Sigmoid colon (tissue), 7 donors: ENCODE results near the gene PNMA8B. TPM values are rescaled to one million over a fixed set of nuclear protein-coding genes. Genes with fewer than 3 reads are reported as not detected.

Experiments used
- DNase-seq: peaks from one replicate; pipeline ENCODE4 v3.0.0-alpha.2; 2019
- H3K27ac ChIP-seq, 4 donors: fragments of 200-600 bp; sonication (generic); one replicate each; pipeline ENCODE4 v1.5.1; 2016 to 2019; ENCODE audit warnings: mild to moderate bottlenecking in 1 of 4
- H3K27me3 ChIP-seq, 3 donors: fragments of 200-600 bp; sonication (generic); one replicate each; pipeline ENCODE4 v1.5.1; 2019; ENCODE audit warnings: mild to moderate bottlenecking in 1 of 3
- H3K36me3 ChIP-seq, 4 donors: fragments of 200-600 bp; sonication (generic); one replicate each; pipeline ENCODE4 v1.5.1; 2016 to 2019
- H3K4me1 ChIP-seq, 4 donors: fragments of 200-600 bp; sonication (generic); one replicate each; pipeline ENCODE4 v1.5.1; 2017 to 2019
- H3K4me3 ChIP-seq, 4 donors: fragments of 200-600 bp; sonication (generic); one replicate each; pipeline ENCODE4 v1.5.1; 2017 to 2019; ENCODE audit warnings: mild to moderate bottlenecking in 2 of 4, moderate library complexity in 1 of 4
- H3K9me3 ChIP-seq, 4 donors: fragments of 200-600 bp in 3 of 4; sonication (generic) in 3 of 4; one replicate each; pipeline versions ENCODE4 v1.5.1 to v1.6.1; 2013 to 2019
- EP300 ChIP-seq, 4 donors: sonication (generic); formaldehyde crosslinking; IDR thresholded peaks; one replicate each; pipeline ENCODE4 v1.6.1; 2017; ENCODE audit warnings: antibody characterized with exemption in 4 of 4
- POLR2A ChIP-seq, 2 donors: fragments of 450-650 bp; IDR thresholded peaks; one replicate each; pipeline ENCODE4 v1.6.1; 2016; ENCODE audit warnings: antibody characterized with exemption in 2 of 2, mild to moderate bottlenecking in 2 of 2, moderate library complexity in 2 of 2
- POLR2AphosphoS5 ChIP-seq, 4 donors: sonication (generic); formaldehyde crosslinking; IDR thresholded peaks; one replicate each; pipeline ENCODE4 v1.6.1; 2017; ENCODE audit warnings: antibody characterized with exemption in 4 of 4
- WGBS, 2 donors: extraction: QIAGEN DNeasy Blood & Tissue Kit; methylation state at CpG; one replicate each; pipeline ENCODE4 v1.1.7; 2013; 5-methylcytosine and 5-hydroxymethylcytosine counted together
- intact Hi-C: fragments of 100-400 bp; cut with DNase I; formaldehyde crosslinking; loops from one replicate; pipeline ENCODE4 v1.15.1; 2023
- polyA plus RNA-seq, 3 donors: library from polyadenylated mRNA; stranded (reverse); fragments of 200-250 nt; gene quantifications; one replicate each; pipeline ENCODE4 v1.2.3, GENCODE V29; 2013
- total RNA-seq, 4 donors: library from RNA; depleted of rRNA; stranded (reverse); fragments of >200 nt; gene quantifications; one replicate each; pipeline ENCODE4 v1.1.0, GENCODE V29; 2016
- TF ChIP-seq, protein P1 (sequence below), 4 experiments: fragments of 450-650 bp in 3 of 4; fragments of 200-600 bp in 1 of 4; IDR thresholded peaks; one replicate each; pipeline ENCODE4 v1.5.1; 2016 to 2019; ENCODE audit warnings: antibody characterized with exemption in 4 of 4, mild to moderate bottlenecking in 3 of 4, moderate library complexity in 2 of 4
- donor health status: healthy with polysubstance abuse.
- donor health status: Bipolar disorder and iron deficiency.
- donor health status: healthy.

PNMA8B gene
- total and polyA plus RNA-seq, 7 donors = 0.60 to 1.9 (median 1.4) TPM; not detected in 1

DNA sequence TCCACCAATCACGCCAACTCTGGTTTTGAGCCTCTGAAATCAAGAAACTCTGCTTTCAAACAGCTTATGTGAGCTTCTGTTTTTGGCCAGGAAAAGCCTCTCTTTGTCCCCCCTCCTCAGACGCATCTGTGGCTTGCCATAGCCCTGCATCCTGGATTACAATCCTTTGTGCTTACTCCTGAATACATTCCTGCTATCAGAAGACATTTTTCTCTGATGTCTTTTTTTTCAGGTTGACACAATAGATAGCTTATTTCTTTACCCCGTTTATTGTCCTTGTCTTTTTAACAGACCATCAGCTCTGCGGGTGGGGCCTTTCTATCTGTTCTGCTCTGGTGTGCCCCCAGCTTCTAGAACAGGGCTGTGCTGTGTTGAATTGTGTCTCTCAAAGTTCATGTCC lies 11.0 kb downstream of the PNMA8B start:
- no peaks in the 10 kb centered on the region for H3K9me3 ChIP-seq
- H3K4me3 ChIP-seq = no peak overlapping the region
- no peak for DNase-seq
- intact Hi-C loops = loop anchor here (5.0 kb wide), 1 partner anchor 202 kb away; no protein-coding TSS in a partner anchor
- H3K36me3 ChIP-seq = no peaks in the 10 kb centered on the region
- peaks cover 0 to 36% (median 24%) of the 10 kb centered on the region in 3 donors for H3K27me3 ChIP-seq
- WGBS, 2 donors = 40 to 62% methylated on average over 4 of the region's 4 CpGs
- H3K27ac ChIP-seq = no peak overlapping the region
- H3K4me1 ChIP-seq = peaks cover 0 to 38% (median 27%) of the 10 kb centered on the region in 4 donors
- TF ChIP-seq, protein P1, sequence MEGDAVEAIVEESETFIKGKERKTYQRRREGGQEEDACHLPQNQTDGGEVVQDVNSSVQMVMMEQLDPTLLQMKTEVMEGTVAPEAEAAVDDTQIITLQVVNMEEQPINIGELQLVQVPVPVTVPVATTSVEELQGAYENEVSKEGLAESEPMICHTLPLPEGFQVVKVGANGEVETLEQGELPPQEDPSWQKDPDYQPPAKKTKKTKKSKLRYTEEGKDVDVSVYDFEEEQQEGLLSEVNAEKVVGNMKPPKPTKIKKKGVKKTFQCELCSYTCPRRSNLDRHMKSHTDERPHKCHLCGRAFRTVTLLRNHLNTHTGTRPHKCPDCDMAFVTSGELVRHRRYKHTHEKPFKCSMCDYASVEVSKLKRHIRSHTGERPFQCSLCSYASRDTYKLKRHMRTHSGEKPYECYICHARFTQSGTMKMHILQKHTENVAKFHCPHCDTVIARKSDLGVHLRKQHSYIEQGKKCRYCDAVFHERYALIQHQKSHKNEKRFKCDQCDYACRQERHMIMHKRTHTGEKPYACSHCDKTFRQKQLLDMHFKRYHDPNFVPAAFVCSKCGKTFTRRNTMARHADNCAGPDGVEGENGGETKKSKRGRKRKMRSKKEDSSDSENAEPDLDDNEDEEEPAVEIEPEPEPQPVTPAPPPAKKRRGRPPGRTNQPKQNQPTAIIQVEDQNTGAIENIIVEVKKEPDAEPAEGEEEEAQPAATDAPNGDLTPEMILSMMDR (IDR thresholded peaks at IDR 0.05) = no peak
- TF ChIP-seq POLR2A (IDR thresholded peaks at IDR 0.05) = no peak
- no peak for TF ChIP-seq POLR2AphosphoS5 (IDR thresholded peaks at IDR 0.05)
- TF ChIP-seq EP300 (IDR thresholded peaks at IDR 0.05) = no peak

DNA sequence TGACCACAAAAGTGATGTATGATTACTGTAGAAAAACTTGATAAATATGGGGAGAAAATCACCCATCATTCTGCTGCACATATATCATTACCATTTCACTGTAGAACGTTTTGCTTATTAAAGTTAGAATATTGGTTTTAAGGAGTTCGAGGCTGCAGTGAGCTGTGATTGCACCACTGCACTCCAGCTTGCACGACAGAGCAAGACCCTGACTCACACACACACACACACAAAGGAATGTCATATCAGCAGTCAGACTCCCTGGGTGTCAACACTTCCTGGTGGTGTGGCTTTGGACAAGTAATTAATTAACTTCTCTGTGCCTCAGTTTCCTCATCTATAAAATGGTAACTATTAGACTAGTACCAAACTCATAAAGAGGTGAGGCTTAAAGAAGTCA lies 13.0 kb downstream of the PNMA8B start:
- peaks cover 0 to 24% (median 15%) of the 10 kb centered on the region in 4 donors for H3K4me1 ChIP-seq
- no peak overlapping the region for H3K27ac ChIP-seq
- peaks cover 0 to 18% (median 9%) of the 10 kb centered on the region in 3 donors for H3K27me3 ChIP-seq
- no peak for TF ChIP-seq POLR2AphosphoS5 (IDR thresholded peaks at IDR 0.05)
- intact Hi-C loops = no loop called here
- H3K36me3 ChIP-seq = no peaks in the 10 kb centered on the region
- no peaks in the 10 kb centered on the region for H3K9me3 ChIP-seq
- H3K4me3 ChIP-seq = no peak overlapping the region
- WGBS, 2 donors = 38 to 54% methylated on average over 3 of the region's 3 CpGs
- no peak for DNase-seq

DNA sequence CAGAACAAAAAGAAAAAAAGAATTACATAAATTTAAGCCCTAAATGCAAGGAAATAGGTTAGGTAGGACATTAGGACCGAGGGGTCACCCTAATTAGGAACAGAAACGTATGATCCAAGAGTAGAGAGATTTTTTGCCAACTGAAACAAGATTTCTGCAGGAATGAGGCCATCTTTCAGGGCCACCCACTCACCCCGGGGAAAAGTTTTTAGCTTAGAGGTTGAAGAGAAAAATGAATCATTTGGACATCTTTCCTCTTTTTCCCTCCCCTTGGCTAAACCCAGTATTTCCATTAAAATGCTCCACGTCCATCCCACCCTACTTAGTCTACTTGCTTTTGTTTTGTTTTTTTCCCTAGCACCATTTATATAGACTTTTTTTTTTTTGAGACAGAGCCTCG lies 13.7 kb downstream of the PNMA8B start:
- H3K4me3 ChIP-seq = no peak overlapping the region
- intact Hi-C loops = no loop called here
- peaks cover 0 to 17% (median 8%) of the 10 kb centered on the region in 4 donors for H3K4me1 ChIP-seq
- H3K36me3 ChIP-seq = no peaks in the 10 kb centered on the region
- H3K9me3 ChIP-seq = no peaks in the 10 kb centered on the region
- 55 to 62% methylated on average over 5 of the region's 5 CpGs for WGBS, 2 donors
- TF ChIP-seq POLR2AphosphoS5 (IDR thresholded peaks at IDR 0.05) (no peak), EP300 (IDR thresholded peaks at IDR 0.05) (no peak), POLR2A (IDR thresholded peaks at IDR 0.05) (no peak)
- TF ChIP-seq, protein P1 (IDR thresholded peaks at IDR 0.05) = no peak
- H3K27ac ChIP-seq = peak overlapping the region; percentile 50 to 73 (median 66)
- peaks cover 0 to 18% (median 3%) of the 10 kb centered on the region in 3 donors for H3K27me3 ChIP-seq
- peak; percentile 62 for DNase-seq

DNA sequence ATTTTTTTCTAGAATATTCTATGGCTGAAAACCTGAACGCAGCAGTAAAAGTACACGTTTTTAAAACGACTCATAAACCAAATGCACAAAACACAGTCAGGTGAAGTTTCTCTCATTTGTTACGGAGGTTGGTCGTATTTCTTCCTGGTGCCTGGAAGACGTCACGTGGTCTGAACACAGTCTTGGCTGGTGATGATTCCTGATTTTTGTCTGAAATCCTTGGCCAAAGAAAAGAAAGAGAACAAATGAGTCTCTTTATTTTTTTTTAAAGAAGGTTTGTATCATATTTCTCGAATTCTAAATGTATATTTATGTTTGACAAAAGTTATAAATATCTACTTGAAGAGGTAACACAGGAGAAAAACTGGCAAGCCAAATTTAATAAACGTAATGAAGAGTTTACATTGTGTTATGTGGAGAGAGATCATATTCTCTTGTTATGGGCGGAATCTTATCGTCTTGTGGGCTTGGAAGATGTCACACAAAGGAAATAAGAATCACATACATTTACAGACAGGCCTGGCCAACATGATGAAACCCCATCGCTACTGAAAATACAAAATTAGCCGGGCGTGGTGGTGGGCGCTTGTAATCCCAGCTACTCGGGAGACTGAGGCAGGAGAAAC lies 14.3 kb downstream of the PNMA8B start:
- peaks cover 0 to 14% (median 0%) of the 10 kb centered on the region in 3 donors for H3K27me3 ChIP-seq
- H3K9me3 ChIP-seq = no peaks in the 10 kb centered on the region
- 56 to 60% methylated on average over 16 of the region's 16 CpGs for WGBS, 2 donors
- peaks cover 0 to 17% (median 7%) of the 10 kb centered on the region in 4 donors for H3K4me1 ChIP-seq
- peak overlapping the region; percentile 50 to 73 (median 66) for H3K27ac ChIP-seq
- TF ChIP-seq POLR2AphosphoS5 (IDR thresholded peaks at IDR 0.05) (peak in 2 of 4 donors; percentile 18 to 60), EP300 (IDR thresholded peaks at IDR 0.05) (no peak), POLR2A (IDR thresholded peaks at IDR 0.05) (no peak)
- intact Hi-C loops = no loop called here
- peak; percentile 66 for DNase-seq
- no peak overlapping the region for H3K4me3 ChIP-seq
- no peaks in the 10 kb centered on the region for H3K36me3 ChIP-seq

DNA sequence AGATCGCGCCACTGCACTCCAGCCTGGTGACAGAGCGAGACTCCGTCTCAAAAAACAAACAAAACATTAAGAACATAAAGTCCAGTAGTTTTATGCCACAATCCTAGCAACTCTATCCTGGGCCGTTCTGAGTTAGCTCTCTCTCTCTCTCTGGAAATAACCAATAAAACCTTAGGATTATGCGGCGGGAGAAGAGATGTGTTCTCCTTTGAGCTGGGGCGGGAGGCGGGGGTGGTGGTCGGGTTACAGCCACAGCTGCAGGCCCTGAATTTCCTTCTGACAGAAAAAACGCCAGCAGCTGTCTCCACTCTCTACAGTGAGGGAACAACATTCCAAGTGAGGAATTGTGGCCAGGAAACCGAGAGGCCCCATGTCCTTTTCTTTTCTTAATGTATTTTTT lies 15.3 kb downstream of the PNMA8B start:
- intact Hi-C loops = no loop called here
- DNase-seq = peak; percentile 83
- H3K27ac ChIP-seq = peak overlapping the region; percentile 49 to 73 (median 66)
- no peak overlapping the region for H3K4me3 ChIP-seq
- WGBS, 2 donors = 11 to 49% methylated on average over 12 of the region's 12 CpGs
- no peaks in the 10 kb centered on the region for H3K9me3 ChIP-seq
- peaks cover 0 to 17% (median 7%) of the 10 kb centered on the region in 4 donors for H3K4me1 ChIP-seq
- H3K27me3 ChIP-seq = peaks cover 0 to 14% (median 0%) of the 10 kb centered on the region in 3 donors
- peak in 1 of 4 donors; percentile 22 for TF ChIP-seq POLR2AphosphoS5 (IDR thresholded peaks at IDR 0.05)
- TF ChIP-seq, protein P1 (IDR thresholded peaks at IDR 0.05) = no peak
- no peak for TF ChIP-seq EP300 (IDR thresholded peaks at IDR 0.05)
- TF ChIP-seq POLR2A (IDR thresholded peaks at IDR 0.05) = no peak
- no peaks in the 10 kb centered on the region for H3K36me3 ChIP-seq
